Activated naive CD8-positive, alpha-beta T cell (primary cell): ENCODE data around the gene AGFG1.
"Not testable (repeated sequence)": the region's sequence is repeated elsewhere in the genome, so short reads cannot be mapped to it uniquely, and the experiment has no call there.

Experiments used
- H3K27ac Mint-ChIP-seq: one replicate; pipeline ENCODE4 v1.8.0; 2021; ENCODE audit warnings: mixed read lengths
- H3K27me3 Mint-ChIP-seq: one replicate; pipeline ENCODE4 v1.8.0; 2021; ENCODE audit warnings: mixed read lengths
- H3K36me3 Mint-ChIP-seq: one replicate; pipeline ENCODE4 v1.8.0; 2021; ENCODE audit warnings: mixed read lengths
- H3K4me1 Mint-ChIP-seq: one replicate; pipeline ENCODE4 v1.8.0; 2021; ENCODE audit warnings: low read depth, mixed read lengths
- H3K4me3 Mint-ChIP-seq: one replicate; pipeline ENCODE4 v1.8.0; 2021; ENCODE audit warnings: mild to moderate bottlenecking, mixed read lengths
- H3K9me3 Mint-ChIP-seq: one replicate; pipeline ENCODE4 v1.8.0; 2021; ENCODE audit warnings: low read depth, mixed read lengths

Gene AGFG1

GRCh38 chr2:227577555-227577954 is 105.6 kb downstream of the AGFG1 start:
- H3K4me1 Mint-ChIP-seq: no peaks in the 10 kb centered on the region
- H3K4me3 Mint-ChIP-seq: no peak overlapping the region

DNA sequence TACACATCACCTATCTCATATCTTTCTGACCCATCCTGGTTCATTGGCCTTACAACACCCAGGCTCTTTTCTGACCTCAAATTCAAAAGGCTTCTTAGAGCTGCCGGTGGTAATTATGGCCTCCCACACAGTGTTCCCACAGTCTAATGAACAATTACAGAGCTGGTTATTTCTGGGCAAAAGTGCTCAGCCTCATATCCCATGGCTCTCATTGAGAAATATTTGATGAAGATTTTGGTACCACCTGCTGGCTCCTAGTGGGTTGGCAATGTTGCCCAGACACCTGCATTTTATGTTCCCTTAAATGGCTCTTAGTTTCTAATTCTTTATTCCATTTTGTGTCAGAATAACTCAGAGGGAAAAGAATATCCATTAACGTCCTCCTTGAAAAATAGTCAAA is 106.7 kb downstream of the AGFG1 start:
- H3K4me1 Mint-ChIP-seq: no peaks in the 10 kb centered on the region
- peaks cover 12% of the 10 kb centered on the region for H3K36me3 Mint-ChIP-seq
- peaks cover 12% of the 10 kb centered on the region for H3K9me3 Mint-ChIP-seq
- H3K27me3 Mint-ChIP-seq: peaks cover 19% of the 10 kb centered on the region
- no peak overlapping the region for H3K4me3 Mint-ChIP-seq
- no peak overlapping the region for H3K27ac Mint-ChIP-seq

More at GRCh38 chr2:227577555-227577954, 105.6 kb downstream of the AGFG1 start:
- peaks cover 9% of the 10 kb centered on the region for H3K36me3 Mint-ChIP-seq
- peaks cover 8% of the 10 kb centered on the region for H3K9me3 Mint-ChIP-seq
- no peak overlapping the region for H3K27ac Mint-ChIP-seq
- H3K27me3 Mint-ChIP-seq: peaks cover 16% of the 10 kb centered on the region

GRCh38 chr2:227579791-227580190 is 107.8 kb downstream of the AGFG1 start:
- Mint-ChIP-seq H3K27ac (no peak overlapping the region), H3K4me1 (no peaks in the 10 kb centered on the region), H3K27me3 (peaks cover 26% of the 10 kb centered on the region), H3K9me3 (peaks cover 12% of the 10 kb centered on the region), H3K36me3 (peaks cover 12% of the 10 kb centered on the region), H3K4me3 (no peak overlapping the region)

DNA sequence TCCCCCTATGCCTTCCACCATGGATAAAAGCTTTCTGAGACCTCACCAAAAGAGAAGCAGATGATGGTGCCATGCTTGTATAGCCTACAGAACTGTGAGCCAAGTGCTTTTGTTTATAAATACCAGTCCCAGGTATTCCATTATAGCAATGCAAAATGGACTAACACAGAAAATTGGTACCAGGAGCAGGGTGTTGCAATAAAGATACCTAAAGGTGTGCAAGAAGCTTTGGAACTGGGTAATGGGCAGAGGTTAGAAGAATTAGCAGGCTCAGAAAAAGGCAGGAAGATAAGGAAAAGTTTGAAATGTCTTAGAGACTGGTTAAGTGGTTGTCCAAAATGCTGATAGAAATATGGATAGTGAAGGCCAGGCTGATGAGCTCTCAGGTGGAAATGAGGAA is 110.4 kb downstream of the AGFG1 start:
- H3K4me1 Mint-ChIP-seq: no peaks in the 10 kb centered on the region
- peaks cover 12% of the 10 kb centered on the region for H3K36me3 Mint-ChIP-seq
- peaks cover 29% of the 10 kb centered on the region for H3K27me3 Mint-ChIP-seq
- no peak overlapping the region for H3K27ac Mint-ChIP-seq
- peaks cover 12% of the 10 kb centered on the region for H3K9me3 Mint-ChIP-seq
- H3K4me3 Mint-ChIP-seq: no peak overlapping the region

GRCh38 chr2:227592694-227593387 is 120.9 kb downstream of the AGFG1 start:
- no peak overlapping the region for H3K27ac Mint-ChIP-seq
- H3K4me3 Mint-ChIP-seq: no peak overlapping the region
- no peaks in the 10 kb centered on the region for H3K4me1 Mint-ChIP-seq
- no peaks in the 10 kb centered on the region for H3K9me3 Mint-ChIP-seq
- H3K27me3 Mint-ChIP-seq: peaks cover 31% of the 10 kb centered on the region
- peaks cover 4% of the 10 kb centered on the region for H3K36me3 Mint-ChIP-seq

DNA sequence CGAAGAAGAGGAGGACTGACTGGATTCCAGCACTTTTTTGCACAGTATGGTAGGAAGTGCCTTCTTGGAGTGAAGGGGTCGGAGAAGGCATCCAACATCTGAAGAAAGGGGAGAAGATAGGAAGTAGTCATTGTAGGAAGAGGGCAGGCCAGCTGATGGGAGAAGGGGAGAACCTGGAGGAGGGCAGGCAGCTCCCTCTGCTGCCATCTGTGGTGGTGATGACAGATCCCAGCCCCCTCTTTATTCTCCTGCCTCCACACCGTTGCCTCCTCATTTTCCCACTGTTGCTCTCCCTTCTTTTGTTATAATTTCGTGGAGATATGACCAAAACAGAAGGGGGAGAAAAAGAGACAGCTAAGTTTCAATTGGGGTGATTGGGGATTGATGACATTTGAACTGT is 123.8 kb downstream of the AGFG1 start:
- Mint-ChIP-seq H3K27me3 (peaks cover 26% of the 10 kb centered on the region), H3K4me3 (no peak overlapping the region), H3K9me3 (no peaks in the 10 kb centered on the region), H3K36me3 (peaks cover 2% of the 10 kb centered on the region), H3K27ac (no peak overlapping the region), H3K4me1 (no peaks in the 10 kb centered on the region)

DNA sequence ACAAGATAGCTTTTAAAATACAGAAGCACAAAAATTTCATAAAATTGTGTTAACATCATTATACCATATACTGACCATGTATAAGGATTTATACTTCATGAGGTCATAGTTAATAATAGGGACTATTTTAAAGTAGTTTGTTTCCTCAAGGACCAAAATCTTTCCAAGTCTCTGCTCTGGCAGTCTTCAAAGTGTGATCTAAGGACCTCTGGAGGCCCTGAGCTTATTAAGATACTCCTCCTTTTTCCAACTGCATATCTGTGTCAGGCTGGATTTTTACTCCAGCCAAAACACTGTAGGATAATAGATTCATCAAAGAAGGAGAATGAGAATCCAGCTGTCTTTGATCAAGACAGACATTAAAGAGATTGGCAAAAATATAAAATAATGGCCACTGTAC is 125.1 kb downstream of the AGFG1 start:
- no peaks in the 10 kb centered on the region for H3K9me3 Mint-ChIP-seq
- peaks cover 27% of the 10 kb centered on the region for H3K27me3 Mint-ChIP-seq
- no peak overlapping the region for H3K4me3 Mint-ChIP-seq
- no peaks in the 10 kb centered on the region for H3K4me1 Mint-ChIP-seq
- no peaks in the 10 kb centered on the region for H3K36me3 Mint-ChIP-seq
- no peak overlapping the region for H3K27ac Mint-ChIP-seq

DNA sequence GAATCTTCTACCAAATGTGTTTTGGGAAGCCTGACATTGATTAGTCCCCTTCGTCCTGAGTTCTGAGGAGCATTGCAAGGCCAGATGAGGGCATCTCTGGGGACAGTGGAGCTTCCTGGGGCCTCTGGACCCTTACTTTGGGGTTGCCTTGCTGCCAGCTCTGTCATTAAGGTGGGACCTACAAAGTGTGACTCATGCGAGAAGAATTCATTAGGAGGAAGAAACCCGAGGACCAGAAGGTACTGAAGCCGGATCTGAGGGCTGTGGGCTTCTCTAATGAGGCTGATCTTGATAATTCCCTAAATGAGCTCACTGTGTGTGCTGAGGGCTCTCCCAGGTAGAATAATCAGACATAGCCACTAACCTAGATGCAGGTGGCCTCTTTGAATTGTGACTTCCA is 126.0 kb downstream of the AGFG1 start:
- Mint-ChIP-seq H3K4me1 (no peaks in the 10 kb centered on the region), H3K4me3 (no peak overlapping the region), H3K9me3 (no peaks in the 10 kb centered on the region), H3K27me3 (peaks cover 23% of the 10 kb centered on the region), H3K27ac (no peak overlapping the region), H3K36me3 (no peaks in the 10 kb centered on the region)

GRCh38 chr2:227598835-227599503 is 127.0 kb downstream of the AGFG1 start, which contains the start of gene SCYGR2:
Gene SCYGR2, plus strand, starts transcription at chr2:227598893. Its CDS starts 0 bp downstream, at chr2:227598893.
- H3K4me1 Mint-ChIP-seq, H3K4me3 Mint-ChIP-seq, H3K9me3 Mint-ChIP-seq, H3K27ac Mint-ChIP-seq, H3K36me3 Mint-ChIP-seq: not testable (repeated sequence)
- peaks cover 21% of the 10 kb centered on the region for H3K27me3 Mint-ChIP-seq

- H3K36me3 Mint-ChIP-seq: no peaks in the 10 kb centered on the region
- no peak overlapping the region for H3K4me3 Mint-ChIP-seq
- no peaks in the 10 kb centered on the region for H3K4me1 Mint-ChIP-seq
- peaks cover 19% of the 10 kb centered on the region for H3K27me3 Mint-ChIP-seq
- no peaks in the 10 kb centered on the region for H3K9me3 Mint-ChIP-seq
- H3K27ac Mint-ChIP-seq: no peak overlapping the region
Measured at GRCh38 chr2:227602358-227602757, 130.4 kb downstream of the AGFG1 start.

- H3K27ac Mint-ChIP-seq: no peak overlapping the region
- peaks cover 13% of the 10 kb centered on the region for H3K4me1 Mint-ChIP-seq
- peaks cover 21% of the 10 kb centered on the region for H3K27me3 Mint-ChIP-seq
- no peaks in the 10 kb centered on the region for H3K36me3 Mint-ChIP-seq
- H3K9me3 Mint-ChIP-seq: no peaks in the 10 kb centered on the region
- no peak overlapping the region for H3K4me3 Mint-ChIP-seq
Measured at GRCh38 chr2:227606476-227606875, 134.5 kb downstream of the AGFG1 start.

- no peak overlapping the region for H3K27ac Mint-ChIP-seq
- H3K27me3 Mint-ChIP-seq: peaks cover 20% of the 10 kb centered on the region
- peaks cover 13% of the 10 kb centered on the region for H3K4me1 Mint-ChIP-seq
- no peak overlapping the region for H3K4me3 Mint-ChIP-seq
- H3K36me3 Mint-ChIP-seq: no peaks in the 10 kb centered on the region
- H3K9me3 Mint-ChIP-seq: no peaks in the 10 kb centered on the region
Measured at GRCh38 chr2:227607941-227608340, 136.0 kb downstream of the AGFG1 start.

DNA sequence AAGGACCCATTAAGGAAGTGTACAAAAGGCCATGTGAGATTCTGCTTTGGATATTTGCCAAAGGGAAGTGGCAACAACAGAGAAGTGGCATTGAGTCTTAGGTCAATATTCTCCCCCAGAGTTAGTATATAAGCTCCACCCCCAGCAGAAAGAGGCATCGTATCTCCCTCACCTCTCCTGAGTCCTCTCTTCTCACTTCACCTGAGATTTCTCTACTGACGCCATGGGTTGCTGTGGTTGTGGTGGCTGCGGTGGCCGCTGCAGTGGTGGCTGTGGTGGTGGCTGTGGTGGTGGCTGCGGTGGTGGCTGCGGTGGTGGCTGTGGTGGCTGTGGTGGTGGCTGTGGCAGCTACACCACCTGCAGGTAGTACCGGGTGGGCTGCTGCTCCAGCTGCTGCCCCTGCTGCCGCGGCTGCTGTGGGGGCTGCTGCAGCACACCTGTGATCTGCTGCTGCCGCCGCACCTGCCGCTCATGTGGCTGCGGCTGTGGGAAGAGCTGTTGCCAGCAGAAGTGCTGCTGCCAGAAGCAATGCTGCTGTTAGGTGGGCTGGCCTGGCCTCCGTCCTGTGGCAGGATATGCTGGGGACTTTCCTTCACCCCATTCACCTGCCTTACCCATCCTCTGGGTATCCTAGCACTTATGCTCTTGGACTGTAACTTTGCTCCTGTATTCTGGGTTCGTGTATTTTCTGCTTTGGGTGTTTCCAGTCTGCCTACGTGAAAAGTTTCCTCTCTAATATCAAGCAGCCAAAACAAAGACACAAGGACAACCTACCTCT is 136.8 kb downstream of the AGFG1 start:
- Mint-ChIP-seq H3K4me3 (no peak overlapping the region), H3K27ac (no peak overlapping the region)

GRCh38 chr2:227610123-227610522 is 138.2 kb downstream of the AGFG1 start:
- Mint-ChIP-seq H3K27ac (no peak overlapping the region), H3K4me1 (peaks cover 13% of the 10 kb centered on the region), H3K27me3 (peaks cover 14% of the 10 kb centered on the region), H3K36me3 (no peaks in the 10 kb centered on the region), H3K4me3 (no peak overlapping the region), H3K9me3 (no peaks in the 10 kb centered on the region)

More for the DNA sequence above, 136.8 kb downstream of the AGFG1 start:
- H3K4me1 Mint-ChIP-seq: peaks cover 13% of the 10 kb centered on the region
- no peaks in the 10 kb centered on the region for H3K9me3 Mint-ChIP-seq
- no peaks in the 10 kb centered on the region for H3K36me3 Mint-ChIP-seq
- H3K27me3 Mint-ChIP-seq: peaks cover 20% of the 10 kb centered on the region
